ENCODE measurements around the gene RRP1.
A peak's percentile ranks its signal among the peaks of the same experiment; 100 is the strongest.

Gene RRP1

GRCh38 chr21:43789276-43790009 lies at the start of gene RRP1:
Gene RRP1, plus strand, starts transcription at chr21:43789577. Its CDS starts 53 bp downstream, at chr21:43789630.
- peak; percentile 88 to 92 (median 89) for DNase-seq

- no peak for DNase-seq
Observed at GRCh38 chr21:43739621-43740435, 49.5 kb upstream of the RRP1 start.

GRCh38 chr21:43740497-43741156 lies 48.8 kb upstream of the RRP1 start:
- DNase-seq, result no peak

GRCh38 chr21:43741423-43742096 lies 47.8 kb upstream of the RRP1 start:
- no peak for DNase-seq

GRCh38 chr21:43743947-43744346 lies 45.4 kb upstream of the RRP1 start:
- no peak for DNase-seq

GRCh38 chr21:43744725-43745124 lies 44.7 kb upstream of the RRP1 start:
- no peak for DNase-seq

- DNase-seq, result no peak
Observed at GRCh38 chr21:43745772-43746517, 43.4 kb upstream of the RRP1 start.

- DNase-seq, result no peak
Observed at GRCh38 chr21:43748622-43749021, 40.8 kb upstream of the RRP1 start.

- DNase-seq, result no peak
Observed at GRCh38 chr21:43749651-43750262, 39.6 kb upstream of the RRP1 start.

GRCh38 chr21:43750339-43751033 lies 38.9 kb upstream of the RRP1 start:
- no peak for DNase-seq

GRCh38 chr21:43751955-43752591 lies 37.3 kb upstream of the RRP1 start:
- DNase-seq, result no peak

- DNase-seq, result no peak
Observed at GRCh38 chr21:43752758-43753438, 36.5 kb upstream of the RRP1 start.

GRCh38 chr21:43753439-43753799 lies 36.0 kb upstream of the RRP1 start:
- no peak for DNase-seq

GRCh38 chr21:43754948-43755781 lies 34.2 kb upstream of the RRP1 start:
- DNase-seq, result no peak

- DNase-seq, result no peak
Observed at GRCh38 chr21:43755820-43756594, 33.4 kb upstream of the RRP1 start.

GRCh38 chr21:43757601-43758000 lies 31.8 kb upstream of the RRP1 start:
- no peak for DNase-seq

- no peak for DNase-seq
Observed at GRCh38 chr21:43758111-43758641, 31.2 kb upstream of the RRP1 start.

- DNase-seq, result no peak
Observed at GRCh38 chr21:43758811-43759210, 30.6 kb upstream of the RRP1 start.

Data from activated CD4-positive, CD25-positive, alpha-beta regulatory T cell (primary cell).